HG02943 (cell line): Measurements from ENCODE around the gene SCP2D1.

Experiments
- ATAC-seq: cut with Tn5 transposase; IDR thresholded peaks from one replicate; pipeline ENCODE4 v1.9.1; 2021; ENCODE audit warnings: mild to moderate bottlenecking, low read depth, moderate library complexity; ENCODE audit not compliant: unreplicated experiment

SCP2D1 gene

GRCh38 chr20:18857640-18858039 lies 44.1 kb downstream of the SCP2D1 start:
- no peak for ATAC-seq

GRCh38 chr20:18858816-18859215 lies 45.2 kb downstream of the SCP2D1 start:
- no peak for ATAC-seq
